ENCODE measurements around the gene MEIS2. TPM values are rescaled to one million over a fixed set of nuclear protein-coding genes. Genes with fewer than 3 reads are reported as not detected.

MEIS2 gene
- total RNA-seq, 1 donor = 17.7 TPM

DNA sequence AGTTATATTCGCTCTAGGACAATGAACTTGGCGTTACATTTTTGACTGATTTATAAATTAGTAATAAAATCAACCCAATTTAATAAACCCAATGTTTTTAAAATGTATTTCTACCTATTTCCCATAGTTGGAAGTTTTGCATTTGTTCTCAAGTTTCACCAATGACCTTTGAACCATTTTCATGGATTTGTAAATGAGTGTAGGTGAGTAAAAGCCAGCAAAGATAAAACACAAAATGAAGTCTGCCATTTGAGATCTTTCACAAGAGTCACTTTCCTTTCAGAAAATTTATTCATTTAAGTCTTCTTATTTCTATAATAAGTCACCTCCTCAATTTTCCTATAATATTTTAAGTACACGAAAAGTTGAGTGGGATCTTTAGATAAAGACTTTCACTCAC is 92.1 kb downstream of the MEIS2 start:
- TF ChIP-seq, protein P1, sequence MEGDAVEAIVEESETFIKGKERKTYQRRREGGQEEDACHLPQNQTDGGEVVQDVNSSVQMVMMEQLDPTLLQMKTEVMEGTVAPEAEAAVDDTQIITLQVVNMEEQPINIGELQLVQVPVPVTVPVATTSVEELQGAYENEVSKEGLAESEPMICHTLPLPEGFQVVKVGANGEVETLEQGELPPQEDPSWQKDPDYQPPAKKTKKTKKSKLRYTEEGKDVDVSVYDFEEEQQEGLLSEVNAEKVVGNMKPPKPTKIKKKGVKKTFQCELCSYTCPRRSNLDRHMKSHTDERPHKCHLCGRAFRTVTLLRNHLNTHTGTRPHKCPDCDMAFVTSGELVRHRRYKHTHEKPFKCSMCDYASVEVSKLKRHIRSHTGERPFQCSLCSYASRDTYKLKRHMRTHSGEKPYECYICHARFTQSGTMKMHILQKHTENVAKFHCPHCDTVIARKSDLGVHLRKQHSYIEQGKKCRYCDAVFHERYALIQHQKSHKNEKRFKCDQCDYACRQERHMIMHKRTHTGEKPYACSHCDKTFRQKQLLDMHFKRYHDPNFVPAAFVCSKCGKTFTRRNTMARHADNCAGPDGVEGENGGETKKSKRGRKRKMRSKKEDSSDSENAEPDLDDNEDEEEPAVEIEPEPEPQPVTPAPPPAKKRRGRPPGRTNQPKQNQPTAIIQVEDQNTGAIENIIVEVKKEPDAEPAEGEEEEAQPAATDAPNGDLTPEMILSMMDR (IDR thresholded peaks at IDR 0.05; ENCODE audit: extremely low read depth, low read depth, low read length) = no peak
- H3K27ac ChIP-seq (ENCODE audit: low read depth, low read length) = no peak overlapping the region
- H3K9me3 ChIP-seq (ENCODE audit: low read depth, low read length) = no peaks in the 10 kb centered on the region
- H3K36me3 ChIP-seq (ENCODE audit: insufficient read depth, low read length) = peaks cover 4% of the 10 kb centered on the region
- H3K4me3 ChIP-seq (ENCODE audit: insufficient read depth, low read length) = no peak overlapping the region
- H3K4me2 ChIP-seq (ENCODE audit: insufficient read depth, low read length) = no peak overlapping the region
- no peak for DNase-seq (ENCODE audit: insufficient read length, low spot score, missing footprints)
- H3K4me1 ChIP-seq (ENCODE audit: insufficient read depth, low read length) = no peaks in the 10 kb centered on the region
- H3K27me3 ChIP-seq (ENCODE audit: insufficient read depth, low read length) = no peaks in the 10 kb centered on the region
- no peak overlapping the region for H2AFZ ChIP-seq (ENCODE audit: low read length)
- H4K20me1 ChIP-seq (ENCODE audit: insufficient read depth, low read length) = no peaks in the 10 kb centered on the region
- H3K79me2 ChIP-seq (ENCODE audit: insufficient read depth, low read length) = no peaks in the 10 kb centered on the region

DNA sequence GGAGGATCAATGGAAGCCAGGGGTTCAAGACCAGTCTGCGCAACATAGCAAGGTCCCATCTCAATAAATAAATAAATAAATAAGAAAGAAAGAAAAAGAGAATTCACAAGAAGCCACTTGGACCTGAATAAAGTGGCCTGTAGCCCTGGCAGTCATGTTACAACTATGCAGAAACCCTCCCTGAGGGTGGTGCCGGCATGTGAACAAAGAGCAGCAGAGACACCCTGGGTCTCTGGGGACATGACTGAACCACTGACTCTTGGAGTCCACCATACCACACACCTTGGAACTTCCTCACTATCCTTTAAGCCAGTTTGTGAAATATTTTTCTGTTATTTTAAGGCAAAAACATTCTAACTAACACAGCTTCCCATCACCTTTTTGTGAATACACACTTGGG is 93.0 kb downstream of the MEIS2 start:
- no peaks in the 10 kb centered on the region for H3K4me1 ChIP-seq (ENCODE audit: insufficient read depth, low read length)
- no peak overlapping the region for H3K27ac ChIP-seq (ENCODE audit: low read depth, low read length)
- H2AFZ ChIP-seq (ENCODE audit: low read length) = no peak overlapping the region
- DNase-seq (ENCODE audit: insufficient read length, low spot score, missing footprints) = no peak
- H3K4me2 ChIP-seq (ENCODE audit: insufficient read depth, low read length) = no peak overlapping the region
- no peaks in the 10 kb centered on the region for H3K27me3 ChIP-seq (ENCODE audit: insufficient read depth, low read length)
- TF ChIP-seq, protein P1 (IDR thresholded peaks at IDR 0.05; ENCODE audit: extremely low read depth, low read depth, low read length) = no peak
- H3K4me3 ChIP-seq (ENCODE audit: insufficient read depth, low read length) = no peak overlapping the region
- no peaks in the 10 kb centered on the region for H3K79me2 ChIP-seq (ENCODE audit: insufficient read depth, low read length)
- H3K9me3 ChIP-seq (ENCODE audit: low read depth, low read length) = no peaks in the 10 kb centered on the region
- peaks cover 4% of the 10 kb centered on the region for H3K36me3 ChIP-seq (ENCODE audit: insufficient read depth, low read length)
- H4K20me1 ChIP-seq (ENCODE audit: insufficient read depth, low read length) = no peaks in the 10 kb centered on the region

DNA sequence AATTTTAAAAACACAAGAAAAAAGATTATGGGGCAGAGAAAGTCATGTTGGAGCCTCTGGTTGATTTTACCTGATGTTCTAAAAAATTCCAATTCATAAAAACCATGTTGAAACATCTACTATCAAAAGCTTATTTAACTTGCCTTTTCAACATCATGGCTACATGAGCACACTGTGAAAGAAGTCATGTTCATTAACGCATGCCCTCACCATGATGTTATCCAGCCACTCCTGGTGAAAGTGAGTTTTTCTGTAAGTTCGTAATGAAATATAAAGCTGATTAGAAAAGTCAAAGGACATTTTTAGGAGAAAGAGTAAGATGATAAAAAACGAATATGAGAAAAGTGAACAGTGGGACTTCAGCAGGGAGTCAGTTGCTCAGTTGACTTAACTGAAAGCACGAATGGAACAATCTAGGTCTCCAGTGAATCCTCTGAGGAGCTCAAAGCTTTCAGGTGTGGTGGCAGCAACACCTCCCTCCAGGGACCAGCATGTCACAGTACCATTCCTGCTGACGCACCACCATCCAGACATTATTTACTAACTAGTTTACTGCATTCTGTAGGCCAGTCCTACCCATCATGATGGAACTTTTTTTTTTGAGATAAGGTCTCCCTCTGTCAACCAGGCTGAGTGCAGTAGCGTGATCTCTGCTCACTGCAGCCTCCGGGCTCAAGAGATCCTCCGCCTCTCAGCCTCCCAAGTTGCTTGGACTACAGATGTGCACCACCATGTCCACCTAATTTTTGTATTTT is 95.2 kb downstream of the MEIS2 start:
- Histone ChIP-seq H3K4me2 (ENCODE audit: insufficient read depth, low read length) (no peak overlapping the region), H3K79me2 (ENCODE audit: insufficient read depth, low read length) (no peaks in the 10 kb centered on the region), H3K36me3 (ENCODE audit: insufficient read depth, low read length) (peaks cover 4% of the 10 kb centered on the region), H3K4me1 (ENCODE audit: insufficient read depth, low read length) (no peaks in the 10 kb centered on the region), H3K27ac (ENCODE audit: low read depth, low read length) (no peak overlapping the region), H3K4me3 (ENCODE audit: insufficient read depth, low read length) (no peak overlapping the region), H3K9me3 (ENCODE audit: low read depth, low read length) (no peaks in the 10 kb centered on the region), H3K27me3 (ENCODE audit: insufficient read depth, low read length) (no peaks in the 10 kb centered on the region), H2AFZ (ENCODE audit: low read length) (no peak overlapping the region), H4K20me1 (ENCODE audit: insufficient read depth, low read length) (no peaks in the 10 kb centered on the region)
- DNase-seq (ENCODE audit: insufficient read length, low spot score, missing footprints) = peak; percentile 63
- TF ChIP-seq, protein P1 (IDR thresholded peaks at IDR 0.05; ENCODE audit: extremely low read depth, low read depth, low read length) = no peak

DNA sequence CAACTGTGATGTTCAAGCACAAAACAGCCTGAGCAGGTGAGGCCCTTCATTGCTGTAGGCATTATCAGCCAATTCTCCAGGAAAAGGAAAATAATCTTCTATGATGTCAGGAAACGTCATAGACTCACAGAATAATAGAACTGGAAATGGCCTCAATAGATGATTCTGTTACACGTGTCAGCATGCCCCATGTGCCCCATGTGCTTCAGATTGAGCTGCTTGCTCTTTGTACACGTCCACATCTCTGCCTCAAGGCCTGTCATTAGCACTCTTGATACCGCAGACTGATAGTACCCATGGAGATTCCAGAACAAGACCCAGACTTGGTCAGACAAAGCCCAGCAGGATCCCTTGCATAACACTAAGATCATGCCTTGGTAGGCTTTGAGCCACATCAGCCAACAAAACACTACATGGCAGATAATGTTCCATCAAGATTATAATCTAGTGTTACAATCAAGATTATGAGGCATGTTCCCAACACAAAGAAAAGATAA is 95.9 kb downstream of the MEIS2 start:
- no peaks in the 10 kb centered on the region for H3K79me2 ChIP-seq (ENCODE audit: insufficient read depth, low read length)
- H3K4me2 ChIP-seq (ENCODE audit: insufficient read depth, low read length) = no peak overlapping the region
- H2AFZ ChIP-seq (ENCODE audit: low read length) = no peak overlapping the region
- H3K4me1 ChIP-seq (ENCODE audit: insufficient read depth, low read length) = no peaks in the 10 kb centered on the region
- DNase-seq (ENCODE audit: insufficient read length, low spot score, missing footprints) = no peak
- H3K27ac ChIP-seq (ENCODE audit: low read depth, low read length) = no peak overlapping the region
- TF ChIP-seq, protein P1 (IDR thresholded peaks at IDR 0.05; ENCODE audit: extremely low read depth, low read depth, low read length) = no peak
- H4K20me1 ChIP-seq (ENCODE audit: insufficient read depth, low read length) = no peaks in the 10 kb centered on the region
- H3K27me3 ChIP-seq (ENCODE audit: insufficient read depth, low read length) = no peaks in the 10 kb centered on the region
- H3K9me3 ChIP-seq (ENCODE audit: low read depth, low read length) = no peaks in the 10 kb centered on the region
- H3K36me3 ChIP-seq (ENCODE audit: insufficient read depth, low read length) = peaks cover 4% of the 10 kb centered on the region
- no peak overlapping the region for H3K4me3 ChIP-seq (ENCODE audit: insufficient read depth, low read length)
